ENCODE data around the gene PSAPL1. TPM values are rescaled to one million over a fixed set of nuclear protein-coding genes. Genes with fewer than 3 reads are reported as not detected.

Gene PSAPL1
- not detected in 2 replicates for total RNA-seq

GRCh38 chr4:7434766-7435150, at the start of gene PSAPL1:
TSS of gene PSAPL1 (minus strand) at chr4:7434930. CDS start at chr4:7434879, 51 bp downstream.
- DNase-seq = peak; percentile 7

GRCh38 chr4:7481227-7481626, 46.5 kb upstream of the PSAPL1 start:
- no peak for DNase-seq

GRCh38 chr4:7480423-7480822, 45.7 kb upstream of the PSAPL1 start:
- DNase-seq = no peak

- DNase-seq = no peak
Measured at GRCh38 chr4:7478665-7479064, 43.9 kb upstream of the PSAPL1 start.

GRCh38 chr4:7477695-7478094, 43.0 kb upstream of the PSAPL1 start:
- no peak for DNase-seq

- no peak for DNase-seq
Measured at GRCh38 chr4:7476820-7477219, 42.1 kb upstream of the PSAPL1 start.

GRCh38 chr4:7475207-7475606, 40.5 kb upstream of the PSAPL1 start:
- DNase-seq = no peak

GRCh38 chr4:7474320-7474719, 39.6 kb upstream of the PSAPL1 start:
- DNase-seq = no peak

- no peak for DNase-seq
Measured at GRCh38 chr4:7473081-7473480, 38.4 kb upstream of the PSAPL1 start.

GRCh38 chr4:7472442-7473013, 37.8 kb upstream of the PSAPL1 start:
- no peak for DNase-seq

- DNase-seq = no peak
Measured at GRCh38 chr4:7470522-7471128, 35.9 kb upstream of the PSAPL1 start.

- DNase-seq = no peak
Measured at GRCh38 chr4:7470111-7470510, 35.4 kb upstream of the PSAPL1 start.

- DNase-seq = no peak
Measured at GRCh38 chr4:7469023-7469422, 34.3 kb upstream of the PSAPL1 start.

- no peak for DNase-seq
Measured at GRCh38 chr4:7467471-7467870, 32.7 kb upstream of the PSAPL1 start.

- no peak for DNase-seq
Measured at GRCh38 chr4:7466904-7467303, 32.2 kb upstream of the PSAPL1 start.

GRCh38 chr4:7466215-7466614, 31.5 kb upstream of the PSAPL1 start:
- DNase-seq = no peak

GRCh38 chr4:7465017-7465416, 30.3 kb upstream of the PSAPL1 start:
- DNase-seq = no peak

- no peak for DNase-seq
Measured at GRCh38 chr4:7464259-7464655, 29.5 kb upstream of the PSAPL1 start.

- DNase-seq = no peak
Measured at GRCh38 chr4:7463566-7464258, 29.0 kb upstream of the PSAPL1 start.

- DNase-seq = no peak
Measured at GRCh38 chr4:7462509-7462971, 27.8 kb upstream of the PSAPL1 start.

GRCh38 chr4:7461230-7461629, 26.5 kb upstream of the PSAPL1 start:
- no peak for DNase-seq

GRCh38 chr4:7460566-7460965, 25.8 kb upstream of the PSAPL1 start:
- no peak for DNase-seq

- no peak for DNase-seq
Measured at GRCh38 chr4:7459471-7459870, 24.7 kb upstream of the PSAPL1 start.

- DNase-seq = no peak
Measured at GRCh38 chr4:7458477-7458876, 23.7 kb upstream of the PSAPL1 start.

Data from dermis blood vessel endothelial cell (primary cell).